C1 segment of cervical spinal cord (tissue), 14 donors: Measurements from ENCODE around the gene ADAMTS2.

ENCODE experiments used
- DNase-seq, 14 donors: peaks; one replicate each; lab custom pipeline; 2025; lab: John Stamatoyannopoulos, UW

Gene ADAMTS2

GRCh38 chr5:179311581-179311980 is 33.7 kb downstream of the ADAMTS2 start:
- no peak for DNase-seq

GRCh38 chr5:179311091-179311470 is 34.2 kb downstream of the ADAMTS2 start:
- no peak for DNase-seq

GRCh38 chr5:179310439-179311090 is 34.7 kb downstream of the ADAMTS2 start:
- DNase-seq, result no peak

GRCh38 chr5:179309751-179310320 is 35.4 kb downstream of the ADAMTS2 start:
- DNase-seq, result no peak

- no peak for DNase-seq
Observed at GRCh38 chr5:179309383-179309670, 35.9 kb downstream of the ADAMTS2 start.

GRCh38 chr5:179308563-179309382 is 36.5 kb downstream of the ADAMTS2 start:
- DNase-seq, result no peak

- peak in 1 of 14 donors; percentile 55 for DNase-seq
Observed at GRCh38 chr5:179307931-179308471, 37.3 kb downstream of the ADAMTS2 start.

GRCh38 chr5:179307013-179307800 is 38.1 kb downstream of the ADAMTS2 start:
- no peak for DNase-seq

- no peak for DNase-seq
Observed at GRCh38 chr5:179306191-179307012, 38.9 kb downstream of the ADAMTS2 start.

GRCh38 chr5:179304871-179305270 is 40.4 kb downstream of the ADAMTS2 start:
- DNase-seq, result no peak

GRCh38 chr5:179304466-179304865 is 40.8 kb downstream of the ADAMTS2 start:
- DNase-seq, result no peak

GRCh38 chr5:179303451-179304200 is 41.6 kb downstream of the ADAMTS2 start:
- no peak for DNase-seq

GRCh38 chr5:179302499-179303185 is 42.6 kb downstream of the ADAMTS2 start:
- no peak for DNase-seq

- no peak for DNase-seq
Observed at GRCh38 chr5:179301796-179302195, 43.5 kb downstream of the ADAMTS2 start.

- no peak for DNase-seq
Observed at GRCh38 chr5:179301376-179301775, 43.9 kb downstream of the ADAMTS2 start.

- no peak for DNase-seq
Observed at GRCh38 chr5:179300581-179301180, 44.6 kb downstream of the ADAMTS2 start.

- DNase-seq, result no peak
Observed at GRCh38 chr5:179298181-179298993, 46.9 kb downstream of the ADAMTS2 start.

- DNase-seq, result no peak
Observed at GRCh38 chr5:179297486-179298180, 47.6 kb downstream of the ADAMTS2 start.
